HG02884 (cell line): Measurements from ENCODE around the gene NCF4.

Experiments used
- ATAC-seq: cut with Tn5 transposase; IDR thresholded peaks from one replicate; pipeline ENCODE4 v1.9.1; 2021; ENCODE audit warnings: mild to moderate bottlenecking, moderate library complexity; ENCODE audit not compliant: unreplicated experiment

Gene NCF4

GRCh38 chr22:36860821-36861659 is at the start of gene NCF4:
Gene NCF4 (plus strand): TSS chr22:36861006. CDS start chr22:36861172, 166 bp downstream.
- ATAC-seq = peak; percentile 59

GRCh38 chr22:36811094-36811800 is 49.6 kb upstream of the NCF4 start:
- no peak for ATAC-seq

- no peak for ATAC-seq
Measured at GRCh38 chr22:36814801-36815200, 46.0 kb upstream of the NCF4 start.

DNA sequence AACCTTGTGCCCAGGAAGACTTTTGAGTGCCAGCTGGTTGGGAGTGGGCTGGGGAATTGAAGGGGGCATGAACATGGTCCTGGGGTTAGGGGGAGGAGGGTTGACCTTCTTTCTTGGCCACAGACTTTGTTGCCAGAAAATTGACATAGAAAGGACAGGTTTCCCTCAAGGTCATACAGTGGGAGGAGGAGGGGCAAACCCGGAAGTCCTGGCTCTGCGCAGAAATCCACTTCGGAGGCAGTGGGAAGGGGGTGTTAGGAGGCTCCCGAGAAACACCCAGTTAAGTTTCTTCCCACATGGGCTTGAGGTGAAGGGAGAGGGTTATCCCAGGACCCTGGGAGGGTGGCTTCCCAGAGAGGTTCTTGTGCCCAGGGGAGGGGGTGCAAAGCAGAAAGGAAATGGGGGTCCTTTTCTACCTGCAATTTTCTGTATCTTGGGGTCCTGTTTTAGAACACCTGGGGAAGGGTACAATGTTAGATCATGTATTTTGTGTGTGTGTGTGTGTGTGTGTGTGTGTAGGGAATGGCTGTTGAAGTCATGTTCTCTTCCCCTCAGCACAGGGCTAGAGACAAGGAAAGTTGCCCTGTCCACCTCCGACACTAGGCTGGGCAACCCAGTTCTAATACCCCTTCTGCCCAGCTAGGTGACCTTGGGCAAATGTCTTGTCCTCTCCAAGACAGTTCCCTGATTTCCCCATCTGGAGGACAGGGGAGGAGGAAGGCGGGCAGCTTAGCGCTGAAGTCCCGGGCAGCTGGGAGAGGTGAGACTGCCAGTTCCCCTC is 45.1 kb upstream of the NCF4 start:
- ATAC-seq = no peak

GRCh38 chr22:36816339-36816635 is 44.5 kb upstream of the NCF4 start:
- no peak for ATAC-seq

DNA sequence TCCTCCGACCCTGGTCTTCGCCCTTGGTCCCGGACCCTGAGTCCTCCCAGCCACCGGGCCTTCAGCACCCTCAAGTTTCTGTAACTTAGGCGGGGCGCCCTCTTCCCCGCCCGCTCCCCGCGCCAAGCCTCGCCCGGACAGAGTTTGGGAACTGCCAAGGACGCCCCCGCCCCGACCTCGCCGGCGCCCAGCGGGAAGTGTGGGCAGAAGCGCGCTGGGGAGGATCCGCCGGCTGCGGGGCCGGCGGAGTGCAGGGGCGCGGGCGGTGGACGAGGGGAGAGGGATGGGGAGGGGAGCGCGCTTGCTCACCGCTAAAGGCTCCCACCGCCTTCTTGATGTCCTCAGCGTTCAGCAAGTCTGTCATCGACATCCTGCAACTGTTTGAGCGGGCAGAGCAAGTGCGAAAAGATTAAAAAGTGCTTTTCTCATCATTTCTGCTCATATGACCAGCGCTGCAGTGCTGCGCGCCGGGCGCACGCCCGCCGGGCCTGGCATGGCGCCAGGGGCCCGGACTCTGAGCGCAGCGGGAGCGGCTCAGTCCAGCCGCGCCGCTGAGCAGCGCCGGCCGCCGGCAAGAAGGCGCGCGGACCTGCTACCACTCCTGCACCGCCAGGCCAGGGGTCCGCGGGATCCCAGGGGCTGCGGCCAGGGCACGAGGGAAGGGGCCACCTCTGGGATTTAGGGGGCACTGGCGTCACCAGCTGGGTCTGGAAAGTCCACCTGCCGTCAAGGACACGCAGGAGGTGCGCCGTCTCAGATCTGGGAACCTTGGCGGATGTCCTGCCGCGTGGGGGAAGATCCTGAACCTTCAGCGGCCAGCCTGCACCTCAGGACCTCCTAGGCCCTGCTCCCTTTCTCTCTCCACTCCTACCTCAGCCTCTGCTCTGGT is 43.9 kb upstream of the NCF4 start, which contains the start of gene PVALB:
TSS of gene PVALB (minus strand) at position 400 of the 889 bp plus-strand sequence. CDS start at position 370, 30 bp downstream.
- ATAC-seq = no peak

DNA sequence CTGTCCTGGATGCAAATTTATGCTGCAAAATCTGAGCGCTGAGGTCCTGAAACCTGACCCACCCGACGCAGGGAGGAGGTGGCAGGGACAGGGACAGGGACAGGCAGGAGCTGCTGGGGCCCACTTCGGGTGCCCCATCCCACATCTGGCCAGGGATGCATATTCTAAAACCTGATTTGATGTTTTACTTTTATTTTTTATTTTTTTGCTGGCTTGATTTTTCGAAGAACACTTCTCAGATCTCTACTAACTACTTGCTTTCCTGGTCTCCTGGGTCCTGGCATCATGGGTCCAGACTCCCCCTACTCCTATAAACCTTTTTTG is 43.3 kb upstream of the NCF4 start:
- no peak for ATAC-seq

DNA sequence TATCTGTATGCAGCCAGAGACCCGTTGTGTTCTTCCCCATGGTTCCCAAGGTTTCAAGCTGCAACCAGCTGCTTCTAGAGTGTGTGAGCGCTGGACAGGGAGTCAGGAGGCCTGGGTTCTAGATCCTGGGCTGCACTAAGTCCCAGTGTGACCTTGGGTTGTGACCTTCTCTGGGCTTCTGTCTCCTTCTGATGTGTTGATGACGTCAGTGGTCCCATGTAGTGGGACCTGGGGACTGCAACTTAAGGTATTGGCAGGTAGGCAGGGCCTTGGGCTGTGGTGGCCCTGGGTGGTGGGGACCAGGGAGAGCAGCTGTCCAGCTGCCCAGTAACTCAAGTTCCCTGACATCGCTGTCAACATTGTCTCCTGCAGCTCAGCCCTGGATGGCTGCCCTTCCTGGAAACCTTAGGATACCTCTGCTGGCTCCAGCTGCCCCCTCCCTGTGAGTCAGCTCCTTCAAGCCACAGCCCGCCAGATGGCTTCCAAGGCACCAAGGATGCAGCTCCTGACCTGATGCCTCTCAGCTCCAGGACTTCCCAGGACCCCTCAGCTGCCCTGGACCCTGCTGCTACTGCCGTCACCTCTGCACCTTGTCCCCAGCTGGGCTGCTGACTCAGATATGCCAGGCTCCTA is 42.7 kb upstream of the NCF4 start:
- ATAC-seq = no peak

DNA sequence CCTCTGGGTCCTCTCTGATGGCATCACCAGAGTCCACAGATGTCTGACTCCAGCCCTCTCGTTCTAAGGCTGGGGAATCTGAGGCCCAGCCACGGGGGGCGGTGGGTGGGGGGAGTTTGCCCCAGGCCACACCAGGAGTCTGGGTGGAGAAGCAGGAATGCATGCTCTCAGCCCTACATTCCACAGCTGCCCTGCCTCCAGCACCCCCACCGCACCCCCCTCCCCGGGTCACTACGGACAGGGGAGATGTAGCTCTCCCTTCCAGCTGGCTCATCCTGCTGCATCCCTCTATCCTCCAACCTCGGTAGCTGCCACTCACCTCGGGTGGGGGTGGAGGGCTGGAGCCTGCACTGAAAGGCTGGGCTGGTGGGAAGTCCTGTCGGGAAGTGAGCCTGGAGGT is 41.7 kb upstream of the NCF4 start:
- ATAC-seq = no peak

DNA sequence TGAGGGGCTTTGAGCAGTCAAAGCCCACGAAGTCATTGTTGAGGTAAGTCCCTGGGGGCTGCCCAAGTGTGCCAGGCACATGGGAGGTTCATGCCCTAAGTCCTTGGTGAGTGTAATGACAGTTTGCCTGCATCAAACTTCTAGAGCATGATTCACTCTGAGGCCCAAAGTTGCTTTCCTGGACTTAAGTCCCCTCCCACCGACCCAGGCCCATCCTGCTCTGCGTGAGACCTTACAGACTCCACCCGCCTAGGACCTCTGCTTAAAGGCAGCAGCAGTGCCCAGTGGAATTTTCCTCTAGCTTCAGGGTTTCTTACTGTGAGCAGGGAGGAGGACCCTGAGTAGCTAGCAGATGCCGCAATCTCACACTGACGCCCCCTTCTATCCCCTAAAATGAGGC is 38.2 kb upstream of the NCF4 start:
- ATAC-seq = no peak

GRCh38 chr22:36823186-36823839 is 37.5 kb upstream of the NCF4 start:
- ATAC-seq = no peak

DNA sequence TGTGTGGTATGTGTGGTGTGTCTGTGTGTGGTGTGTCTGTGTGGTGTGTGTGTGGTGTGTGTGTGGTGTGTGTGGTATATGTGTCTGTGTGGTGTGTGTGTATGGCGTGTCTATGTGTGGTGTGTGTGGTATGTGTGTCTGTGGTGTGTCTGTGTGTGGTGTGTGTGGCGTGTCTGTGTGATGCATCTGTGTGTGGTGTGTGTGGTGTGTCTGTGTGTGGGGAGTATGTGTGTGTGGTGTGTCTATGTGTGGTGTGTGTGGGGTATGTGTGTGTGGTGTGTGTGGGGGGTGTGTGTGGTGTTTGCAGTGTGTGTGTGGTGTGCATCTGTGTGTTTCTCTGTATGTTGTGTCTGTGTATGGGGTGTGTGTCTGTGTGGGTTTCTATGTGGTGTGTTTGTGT is 36.2 kb upstream of the NCF4 start:
- ATAC-seq = no peak

GRCh38 chr22:36826262-36826661 is 34.5 kb upstream of the NCF4 start:
- no peak for ATAC-seq

GRCh38 chr22:36828815-36829214 is 32.0 kb upstream of the NCF4 start:
- no peak for ATAC-seq

GRCh38 chr22:36829370-36830002 is 31.3 kb upstream of the NCF4 start:
- no peak for ATAC-seq

- no peak for ATAC-seq
Measured at GRCh38 chr22:36830601-36831000, 30.2 kb upstream of the NCF4 start.

DNA sequence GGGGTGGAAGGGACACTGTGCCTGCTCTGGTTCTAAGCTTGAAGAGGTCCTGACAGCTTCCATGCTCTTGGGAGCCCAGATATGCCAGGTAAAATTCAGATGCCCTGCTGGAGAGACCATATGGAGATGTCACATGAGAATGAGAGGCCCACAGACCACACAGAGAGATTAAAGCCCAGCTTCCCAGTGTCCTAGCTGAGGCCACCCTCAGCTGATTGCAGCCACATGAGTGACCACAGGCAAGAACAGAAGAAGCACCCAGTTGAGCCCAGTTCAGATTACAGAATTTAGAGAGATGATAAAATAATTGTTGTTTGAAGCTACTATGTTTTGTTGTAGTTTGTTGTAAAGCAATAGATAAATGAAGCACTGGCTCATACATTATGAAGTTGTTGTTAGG is 29.6 kb upstream of the NCF4 start:
- ATAC-seq = no peak

- no peak for ATAC-seq
Measured at GRCh38 chr22:36831717-36832116, 29.1 kb upstream of the NCF4 start.

DNA sequence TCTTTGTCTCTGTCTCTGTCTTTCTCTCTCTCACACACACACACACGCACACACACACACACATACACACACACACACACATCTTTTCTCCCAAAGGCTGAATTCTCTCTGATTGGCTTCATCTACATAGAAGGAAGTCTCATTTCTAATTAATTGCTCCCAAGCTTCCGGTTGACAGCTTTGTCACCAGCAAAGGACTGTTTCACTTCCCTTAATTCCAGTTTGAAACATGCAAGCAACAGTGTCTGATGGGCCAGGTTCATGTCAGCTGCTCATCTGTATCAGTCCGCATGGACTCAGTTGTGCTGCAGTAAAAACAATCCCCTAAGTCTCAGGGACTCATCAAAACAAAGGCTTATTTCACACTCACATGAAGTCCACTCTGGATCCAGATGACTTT is 27.7 kb upstream of the NCF4 start:
- no peak for ATAC-seq
